ENCODE data around the gene PIEZO1. TPM values are rescaled to one million over a fixed set of nuclear protein-coding genes. Genes with fewer than 3 reads are reported as not detected.

The PIEZO1 gene, protein sequence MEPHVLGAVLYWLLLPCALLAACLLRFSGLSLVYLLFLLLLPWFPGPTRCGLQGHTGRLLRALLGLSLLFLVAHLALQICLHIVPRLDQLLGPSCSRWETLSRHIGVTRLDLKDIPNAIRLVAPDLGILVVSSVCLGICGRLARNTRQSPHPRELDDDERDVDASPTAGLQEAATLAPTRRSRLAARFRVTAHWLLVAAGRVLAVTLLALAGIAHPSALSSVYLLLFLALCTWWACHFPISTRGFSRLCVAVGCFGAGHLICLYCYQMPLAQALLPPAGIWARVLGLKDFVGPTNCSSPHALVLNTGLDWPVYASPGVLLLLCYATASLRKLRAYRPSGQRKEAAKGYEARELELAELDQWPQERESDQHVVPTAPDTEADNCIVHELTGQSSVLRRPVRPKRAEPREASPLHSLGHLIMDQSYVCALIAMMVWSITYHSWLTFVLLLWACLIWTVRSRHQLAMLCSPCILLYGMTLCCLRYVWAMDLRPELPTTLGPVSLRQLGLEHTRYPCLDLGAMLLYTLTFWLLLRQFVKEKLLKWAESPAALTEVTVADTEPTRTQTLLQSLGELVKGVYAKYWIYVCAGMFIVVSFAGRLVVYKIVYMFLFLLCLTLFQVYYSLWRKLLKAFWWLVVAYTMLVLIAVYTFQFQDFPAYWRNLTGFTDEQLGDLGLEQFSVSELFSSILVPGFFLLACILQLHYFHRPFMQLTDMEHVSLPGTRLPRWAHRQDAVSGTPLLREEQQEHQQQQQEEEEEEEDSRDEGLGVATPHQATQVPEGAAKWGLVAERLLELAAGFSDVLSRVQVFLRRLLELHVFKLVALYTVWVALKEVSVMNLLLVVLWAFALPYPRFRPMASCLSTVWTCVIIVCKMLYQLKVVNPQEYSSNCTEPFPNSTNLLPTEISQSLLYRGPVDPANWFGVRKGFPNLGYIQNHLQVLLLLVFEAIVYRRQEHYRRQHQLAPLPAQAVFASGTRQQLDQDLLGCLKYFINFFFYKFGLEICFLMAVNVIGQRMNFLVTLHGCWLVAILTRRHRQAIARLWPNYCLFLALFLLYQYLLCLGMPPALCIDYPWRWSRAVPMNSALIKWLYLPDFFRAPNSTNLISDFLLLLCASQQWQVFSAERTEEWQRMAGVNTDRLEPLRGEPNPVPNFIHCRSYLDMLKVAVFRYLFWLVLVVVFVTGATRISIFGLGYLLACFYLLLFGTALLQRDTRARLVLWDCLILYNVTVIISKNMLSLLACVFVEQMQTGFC (N-terminal part only)
- 100 to 1,000 TPM; 272 to 318 TPM for total RNA-seq
- 505 to 596 reads per million in 2 donors for total RNA-seq

DNA sequence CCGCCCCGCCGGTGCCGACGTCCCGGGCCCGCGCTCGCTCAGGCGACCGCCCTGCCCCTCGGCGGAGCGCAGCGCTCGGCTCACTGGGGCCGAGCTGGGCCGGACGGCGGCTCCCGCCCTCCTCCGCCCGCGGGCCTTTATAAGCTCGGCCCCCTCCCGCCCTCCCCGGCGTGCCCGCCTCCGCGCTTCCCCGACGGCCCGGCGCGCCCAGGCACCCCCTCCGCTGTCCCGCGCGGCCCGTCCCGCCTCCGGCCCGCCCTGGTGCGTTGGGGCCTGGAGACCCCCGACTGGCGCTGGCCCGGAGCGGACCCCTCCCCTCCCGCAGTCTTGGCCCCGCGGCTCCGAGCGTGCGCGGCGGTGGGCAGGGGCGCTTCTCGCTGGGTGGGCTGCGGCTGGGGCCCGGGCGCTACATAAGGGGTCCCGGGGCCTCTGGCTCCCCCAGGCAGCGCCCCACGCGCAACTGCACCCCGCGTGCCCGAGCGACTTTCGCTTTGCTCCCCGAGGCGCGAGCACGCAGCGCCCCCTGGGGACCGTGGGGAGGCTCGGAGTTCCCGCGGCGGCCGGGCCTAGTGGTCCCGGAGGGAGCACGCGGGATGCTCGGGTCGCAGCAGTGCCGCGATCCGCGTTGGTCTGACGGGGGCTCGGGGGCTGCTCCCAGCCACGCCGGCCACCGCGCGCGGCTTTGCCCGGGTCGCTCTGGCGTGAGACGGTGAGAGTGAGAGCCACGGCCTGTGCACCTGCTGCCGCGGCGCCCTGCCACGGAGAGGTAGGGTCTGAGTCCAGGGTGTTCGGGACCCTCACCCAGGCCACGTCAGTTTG is at the start of gene PIEZO1:
PIEZO1 (minus strand) TSS at position 115 of the 819 bp plus-strand sequence. CDS start 256 bp downstream, outside the sequence.
- H3K9me3 ChIP-seq (ENCODE audit: control insufficient read depth, low read length, poor library complexity, severe bottlenecking), result no peaks in the 10 kb centered on the region
- Mint-ChIP-seq H3K27ac (peak within 1 kb of the TSS; percentile 98), H3K4me1 (peaks cover 37% of the 10 kb centered on the region), H3K27me3 (no peaks in the 10 kb centered on the region), H3K4me3 (peak within 1 kb of the TSS; percentile 95), H3K36me3 (ENCODE audit: low read depth) (no peaks in the 10 kb centered on the region)
- ATAC-seq (peak; percentile 49), DNase-seq (peak; percentile 79 to 87 (median 84))

DNA sequence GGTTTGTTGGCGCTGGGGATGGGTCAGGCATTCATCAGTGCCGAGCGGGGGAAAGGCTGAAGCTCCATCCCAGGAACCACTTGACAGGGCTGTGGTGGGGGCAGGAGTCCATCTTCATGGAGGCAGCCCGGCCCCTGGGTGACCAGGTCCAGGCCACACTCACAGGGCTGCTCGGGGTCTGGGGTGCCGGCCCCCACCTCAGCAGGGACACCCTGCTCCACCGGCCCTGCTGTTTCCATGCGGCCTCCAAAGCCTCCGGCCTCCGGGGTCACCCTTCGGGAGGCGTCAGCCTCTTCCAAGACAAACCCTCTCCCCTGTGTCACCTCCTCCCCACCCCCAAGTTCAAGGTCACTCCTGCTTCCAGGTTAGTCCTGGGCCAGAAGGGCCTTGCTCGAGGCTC is 49.6 kb upstream of the PIEZO1 start:
- DNase-seq (no peak), ATAC-seq (no peak)
- H3K27ac Mint-ChIP-seq, result no peak overlapping the region
- no peaks in the 10 kb centered on the region for H3K4me1 Mint-ChIP-seq
- H3K36me3 Mint-ChIP-seq (ENCODE audit: low read depth), result no peaks in the 10 kb centered on the region
- no peaks in the 10 kb centered on the region for H3K9me3 ChIP-seq (ENCODE audit: control insufficient read depth, low read length, poor library complexity, severe bottlenecking)
- no peaks in the 10 kb centered on the region for H3K27me3 Mint-ChIP-seq
- H3K4me3 Mint-ChIP-seq, result no peak overlapping the region

DNA sequence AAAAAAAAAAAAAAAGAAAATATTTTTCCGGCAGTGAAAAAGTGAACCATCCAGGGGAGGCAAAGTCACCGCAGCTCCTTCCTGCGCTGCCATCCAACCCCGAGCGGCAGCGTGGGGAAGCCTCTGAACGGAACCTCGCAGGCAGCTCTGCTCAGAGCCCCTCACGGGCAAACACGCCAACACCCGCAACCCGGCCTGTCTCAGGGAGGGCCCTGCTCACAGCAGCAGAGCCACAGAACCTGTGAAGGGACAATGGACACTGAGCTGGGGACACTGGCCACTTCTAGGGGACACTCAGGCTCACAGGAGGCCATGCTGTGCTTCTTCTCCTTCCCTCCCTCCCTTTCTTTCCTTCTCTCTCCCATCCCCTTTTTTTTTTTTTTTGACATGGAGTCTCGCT is 48.1 kb upstream of the PIEZO1 start:
- Mint-ChIP-seq H3K4me3 (no peak overlapping the region), H3K27me3 (no peaks in the 10 kb centered on the region), H3K27ac (no peak overlapping the region), H3K4me1 (no peaks in the 10 kb centered on the region), H3K36me3 (ENCODE audit: low read depth) (no peaks in the 10 kb centered on the region)
- no peak for ATAC-seq
- DNase-seq, result no peak
- no peaks in the 10 kb centered on the region for H3K9me3 ChIP-seq (ENCODE audit: control insufficient read depth, low read length, poor library complexity, severe bottlenecking)

DNA sequence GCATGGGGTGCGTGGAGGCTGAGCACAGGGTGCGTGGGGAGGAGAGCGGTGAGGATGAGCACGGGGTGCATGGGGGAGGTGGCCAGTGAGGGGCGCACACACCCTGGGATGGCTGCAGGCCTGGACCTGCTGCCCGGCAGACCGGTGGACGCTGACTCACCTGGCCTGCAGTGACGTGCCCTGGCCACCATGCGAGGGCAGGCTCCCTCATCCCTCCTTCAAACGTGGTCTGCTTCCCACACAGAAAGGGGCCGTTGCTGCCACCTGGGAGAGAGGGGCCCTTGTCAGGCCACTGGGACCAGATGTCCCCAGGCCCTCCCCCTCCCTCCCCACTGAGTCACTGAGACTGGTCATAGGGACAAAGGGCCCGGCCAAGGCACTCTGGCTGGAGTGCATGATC is 46.8 kb upstream of the PIEZO1 start:
- no peak overlapping the region for H3K27ac Mint-ChIP-seq
- no peaks in the 10 kb centered on the region for H3K4me1 Mint-ChIP-seq
- no peaks in the 10 kb centered on the region for H3K9me3 ChIP-seq (ENCODE audit: control insufficient read depth, low read length, poor library complexity, severe bottlenecking)
- H3K36me3 Mint-ChIP-seq (ENCODE audit: low read depth), result no peaks in the 10 kb centered on the region
- H3K4me3 Mint-ChIP-seq, result no peak overlapping the region
- ATAC-seq, result no peak
- no peak for DNase-seq
- H3K27me3 Mint-ChIP-seq, result no peaks in the 10 kb centered on the region

GRCh38 chr16:88830783-88831182 is 45.8 kb upstream of the PIEZO1 start:
- Mint-ChIP-seq H3K27me3 (no peaks in the 10 kb centered on the region), H3K4me3 (no peak overlapping the region), H3K4me1 (no peaks in the 10 kb centered on the region)

GRCh38 chr16:88830258-88830657 is 45.2 kb upstream of the PIEZO1 start:
- no peaks in the 10 kb centered on the region for H3K27me3 Mint-ChIP-seq
- DNase-seq (no peak), ATAC-seq (no peak)
- H3K27ac Mint-ChIP-seq, result no peak overlapping the region
- H3K36me3 Mint-ChIP-seq (ENCODE audit: low read depth), result no peaks in the 10 kb centered on the region
- H3K4me3 Mint-ChIP-seq, result no peak overlapping the region
- no peaks in the 10 kb centered on the region for H3K9me3 ChIP-seq (ENCODE audit: control insufficient read depth, low read length, poor library complexity, severe bottlenecking)
- no peaks in the 10 kb centered on the region for H3K4me1 Mint-ChIP-seq

More at GRCh38 chr16:88830783-88831182, 45.8 kb upstream of the PIEZO1 start:
- no peaks in the 10 kb centered on the region for H3K9me3 ChIP-seq (ENCODE audit: control insufficient read depth, low read length, poor library complexity, severe bottlenecking)
- ATAC-seq (no peak), DNase-seq (no peak)
- H3K36me3 Mint-ChIP-seq (ENCODE audit: low read depth), result no peaks in the 10 kb centered on the region
- H3K27ac Mint-ChIP-seq, result no peak overlapping the region

GRCh38 chr16:88828711-88829110 is 43.7 kb upstream of the PIEZO1 start:
- ATAC-seq, result no peak
- Mint-ChIP-seq H3K27me3 (no peaks in the 10 kb centered on the region), H3K4me3 (no peak overlapping the region), H3K27ac (no peak overlapping the region), H3K36me3 (ENCODE audit: low read depth) (no peaks in the 10 kb centered on the region), H3K4me1 (no peaks in the 10 kb centered on the region)
- no peaks in the 10 kb centered on the region for H3K9me3 ChIP-seq (ENCODE audit: control insufficient read depth, low read length, poor library complexity, severe bottlenecking)
- no peak for DNase-seq

DNA sequence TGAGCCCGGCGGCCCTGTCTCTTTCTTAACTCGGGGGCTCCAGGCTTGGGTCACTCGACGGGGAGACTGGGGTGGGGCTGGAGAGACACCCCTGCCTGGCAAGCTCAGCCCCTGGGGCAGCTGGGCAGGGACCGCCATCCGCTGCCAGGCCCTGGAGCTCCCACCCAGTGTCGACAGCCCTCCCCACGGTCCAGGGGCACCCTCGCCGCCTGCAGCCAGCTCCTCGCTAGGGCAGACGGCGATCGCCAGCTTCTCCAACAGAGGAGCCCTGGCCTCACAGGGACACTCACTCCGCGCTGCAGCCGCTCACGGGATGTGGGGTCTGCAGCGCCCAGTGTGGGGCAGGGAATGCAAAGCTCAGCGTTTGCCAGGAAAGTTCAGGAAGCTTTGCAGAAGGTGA is 42.7 kb upstream of the PIEZO1 start:
- H3K4me3 Mint-ChIP-seq, result no peak overlapping the region

GRCh38 chr16:88826070-88826840 is 41.2 kb upstream of the PIEZO1 start:
- Mint-ChIP-seq H3K4me1 (no peaks in the 10 kb centered on the region), H3K4me3 (no peak overlapping the region), H3K27me3 (no peaks in the 10 kb centered on the region), H3K36me3 (ENCODE audit: low read depth) (no peaks in the 10 kb centered on the region), H3K27ac (no peak overlapping the region)
- DNase-seq (no peak), ATAC-seq (no peak)
- no peaks in the 10 kb centered on the region for H3K9me3 ChIP-seq (ENCODE audit: control insufficient read depth, low read length, poor library complexity, severe bottlenecking)

More for the DNA sequence above, 42.7 kb upstream of the PIEZO1 start:
- Mint-ChIP-seq H3K4me1 (no peaks in the 10 kb centered on the region), H3K36me3 (ENCODE audit: low read depth) (no peaks in the 10 kb centered on the region), H3K27ac (no peak overlapping the region), H3K27me3 (no peaks in the 10 kb centered on the region)
- ATAC-seq (no peak), DNase-seq (no peak)
- no peaks in the 10 kb centered on the region for H3K9me3 ChIP-seq (ENCODE audit: control insufficient read depth, low read length, poor library complexity, severe bottlenecking)

DNA sequence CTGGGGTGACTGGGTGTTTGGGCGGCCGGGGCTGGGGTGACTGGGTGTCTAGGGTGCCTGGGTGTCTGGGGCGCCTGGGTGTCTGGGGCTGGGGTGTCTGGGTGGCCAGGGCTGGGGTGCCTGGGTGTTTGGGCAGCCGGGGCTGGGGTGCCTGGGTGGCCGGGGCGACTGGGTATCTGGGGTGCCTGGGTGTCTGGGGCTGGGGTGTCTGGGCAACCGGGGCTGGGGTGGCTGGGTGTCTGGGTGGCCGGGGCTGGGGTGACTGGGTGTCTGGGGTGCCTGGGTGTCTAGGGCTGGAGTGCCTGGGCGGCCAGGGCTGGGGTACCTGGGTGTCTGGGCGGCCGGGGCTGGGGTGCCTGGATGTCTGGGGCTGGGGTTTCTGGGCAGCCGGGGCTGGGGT is 40.1 kb upstream of the PIEZO1 start:
- no peak for DNase-seq
- Mint-ChIP-seq H3K27ac (no peak overlapping the region), H3K4me1 (no peaks in the 10 kb centered on the region), H3K36me3 (ENCODE audit: low read depth) (no peaks in the 10 kb centered on the region), H3K4me3 (no peak overlapping the region), H3K27me3 (no peaks in the 10 kb centered on the region)
- no peak for ATAC-seq
- H3K9me3 ChIP-seq (ENCODE audit: control insufficient read depth, low read length, poor library complexity, severe bottlenecking), result no peaks in the 10 kb centered on the region

DNA sequence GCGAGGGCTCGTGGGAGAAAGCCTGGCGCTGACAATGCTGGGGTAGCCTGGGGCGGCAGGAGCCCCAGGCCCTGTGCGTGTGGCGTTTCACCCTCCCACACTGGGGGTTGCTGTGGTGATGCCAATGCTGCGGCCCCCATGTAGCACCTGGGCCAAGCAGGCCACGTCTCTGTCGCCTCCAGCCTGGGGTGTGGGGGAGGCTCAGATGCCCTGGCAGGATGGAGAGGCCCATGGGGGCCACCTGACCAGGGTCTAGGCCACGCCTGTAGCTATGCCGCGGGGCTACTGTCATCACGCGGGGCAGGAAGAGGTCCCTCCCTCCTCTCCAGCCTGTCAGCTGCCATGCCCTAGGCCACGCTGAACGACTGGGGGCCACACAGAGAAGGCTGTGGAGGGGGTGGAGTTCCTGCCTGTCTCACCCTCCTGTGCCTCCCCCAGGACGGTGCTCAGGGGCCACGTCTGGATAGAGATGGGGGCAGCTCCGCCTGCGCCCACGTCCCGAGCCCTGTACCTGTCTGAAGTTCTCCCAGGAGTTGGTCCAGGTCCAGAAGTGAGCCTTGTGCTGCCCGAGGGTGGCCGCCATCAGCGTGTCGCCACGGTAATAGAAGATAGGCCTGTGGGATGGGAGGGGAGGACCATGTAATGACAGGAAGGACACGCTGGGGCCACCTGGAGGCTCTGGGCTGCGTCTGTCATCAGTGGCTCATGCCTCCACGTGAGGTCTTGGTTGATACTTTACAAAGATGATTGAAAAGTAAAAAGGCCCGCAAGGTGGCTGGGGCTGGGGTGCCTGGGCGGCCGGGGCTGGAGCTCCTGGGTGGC is 39.4 kb upstream of the PIEZO1 start:
- no peaks in the 10 kb centered on the region for H3K4me1 Mint-ChIP-seq
- no peaks in the 10 kb centered on the region for H3K9me3 ChIP-seq (ENCODE audit: control insufficient read depth, low read length, poor library complexity, severe bottlenecking)
- no peak for ATAC-seq

More for the DNA sequence above, 39.4 kb upstream of the PIEZO1 start:
- Mint-ChIP-seq H3K27me3 (no peaks in the 10 kb centered on the region), H3K4me3 (no peak overlapping the region), H3K27ac (no peak overlapping the region), H3K36me3 (ENCODE audit: low read depth) (no peaks in the 10 kb centered on the region)
- DNase-seq, result no peak
